HepG2 (cell line): ENCODE measurements around the gene RBM47. TPM values are rescaled to one million over a fixed set of nuclear protein-coding genes. Genes with fewer than 3 reads are reported as not detected.
A peak's percentile ranks its signal among the peaks of the same experiment; 100 is the strongest.

Source experiments
- ARID3A ChIP-seq: IDR thresholded peaks from 2 replicates; pipeline ENCODE4 v1.6.1; 2012; ENCODE audit warnings: low read depth, low read length, improper control_type of control experiment
- CEBPG ChIP-seq: IDR thresholded peaks from 2 replicates; pipeline ENCODE4 v1.6.1; 2016
- EP300 ChIP-seq, 3 experiments: sonication (generic) in 1 of 3; formaldehyde crosslinking in 1 of 3; IDR thresholded peaks; 2 replicates each; pipeline versions ENCODE4 v1.5.1 to v1.6.1; 2011 to 2020; ENCODE audit warnings: low read depth in 2 of 3, low read length in 2 of 3, borderline replicate concordance in 1 of 3, improper control_type of control experiment in 1 of 3, mild to moderate bottlenecking in 1 of 3, missing genetic modification reagents in 1 of 3, moderate library complexity in 1 of 3
- FOXC1 ChIP-seq: sonication (generic); formaldehyde crosslinking; IDR thresholded peaks from 2 replicates; pipeline ENCODE4 v1.8.0; 2022; ENCODE audit warnings: mild to moderate bottlenecking, missing genetic modification reagents, borderline replicate concordance
- HOXD1 ChIP-seq: sonication (generic); formaldehyde crosslinking; IDR thresholded peaks from 2 replicates; pipeline ENCODE4 v1.5.0; 2020; ENCODE audit warnings: missing genetic modification reagents
- NR2F2 ChIP-seq: IDR thresholded peaks from 2 replicates; pipeline ENCODE4 v1.6.1; 2012; ENCODE audit warnings: low read depth, inconsistent platforms, borderline replicate concordance
- PLSCR1 ChIP-seq: sonication (generic); formaldehyde crosslinking; IDR thresholded peaks from 2 replicates; pipeline ENCODE4 v1.5.0; 2020; ENCODE audit warnings: missing genetic modification reagents, mild to moderate bottlenecking, borderline replicate concordance
- RCOR2 ChIP-seq: IDR thresholded peaks from 2 replicates; pipeline ENCODE4 v1.6.1; 2016; ENCODE audit warnings: missing biosample characterization, missing genetic modification reagents
- SOX6 ChIP-seq, 2 experiments: fragments of 450-650 bp in 1 of 2; sonication (generic) in 1 of 2; formaldehyde crosslinking in 1 of 2; IDR thresholded peaks; 2 replicates each; pipeline versions ENCODE4 v1.4.0 to v1.6.1; 2017 to 2020; ENCODE audit warnings: antibody characterized with exemption in 1 of 2, mild to moderate bottlenecking in 1 of 2, missing genetic modification reagents in 1 of 2
- ZBTB20 ChIP-seq: sonication (generic); formaldehyde crosslinking; IDR thresholded peaks from 2 replicates; pipeline ENCODE4 v1.8.1; 2023; ENCODE audit warnings: missing genetic modification reagents, low read depth, mild to moderate bottlenecking, borderline replicate concordance
- ZNF317 ChIP-seq: sonication (generic); formaldehyde crosslinking; IDR thresholded peaks from 2 replicates; pipeline ENCODE4 v1.5.0; 2020; ENCODE audit warnings: mild to moderate bottlenecking, missing genetic modification reagents
- ZNF510 ChIP-seq: sonication (generic); formaldehyde crosslinking; IDR thresholded peaks from 2 replicates; pipeline ENCODE4 v1.4.0; 2020; ENCODE audit warnings: low read depth, mild to moderate bottlenecking, missing genetic modification reagents
- ZNF569 ChIP-seq: sonication (generic); formaldehyde crosslinking; IDR thresholded peaks from 2 replicates; pipeline ENCODE4 v1.5.0; 2020; ENCODE audit warnings: mild to moderate bottlenecking, missing genetic modification reagents, moderate library complexity, borderline replicate concordance
- ZNF782 ChIP-seq: sonication (generic); formaldehyde crosslinking; IDR thresholded peaks from 2 replicates; pipeline ENCODE4 v1.4.0; 2020; ENCODE audit warnings: missing genetic modification reagents, mild to moderate bottlenecking, borderline replicate concordance
- polyA plus RNA-seq, 8 experiments: library from polyadenylated mRNA; depleted of rRNA in 3 of 8; stranded (reverse) in 7 of 8; unstranded in 1 of 8; fragments of >200 nt; fragmentation: Illumina TruSeq in 4 of 8; extraction: Trizol in 4 of 8; gene quantifications; 2 replicates each; pipeline versions ENCODE4 v1.2.1 to v1.2.3, GENCODE V29; 2011 to 2016; ENCODE audit warnings: low read depth in 4 of 8, missing spikeins in 1 of 8, mixed read lengths in 1 of 8; ENCODE audit not compliant: insufficient read depth in 1 of 8
- total RNA-seq, 5 experiments: library from RNA; depleted of rRNA; stranded (reverse); fragments of >200 nt; fragmentation: Illumina TruSeq; extraction: Trizol; gene quantifications; 2 replicates each; pipeline ENCODE4 v1.2.3, GENCODE V29; 2016; ENCODE audit warnings: low read depth in 1 of 5
- TF ChIP-seq, protein P1 (sequence below): IDR thresholded peaks from 2 replicates; pipeline ENCODE4 v1.6.1; 2016; ENCODE audit warnings: missing biosample characterization, missing genetic modification reagents, low read depth
- TF ChIP-seq, protein P2 (sequence below): sonication (generic); formaldehyde crosslinking; IDR thresholded peaks from 2 replicates; pipeline ENCODE4 v1.4.0; 2020; ENCODE audit warnings: missing genetic modification reagents
- TF ChIP-seq, protein P3 (sequence below): sonication (generic); formaldehyde crosslinking; IDR thresholded peaks from 2 replicates; pipeline ENCODE4 v1.4.0; 2020; ENCODE audit warnings: missing genetic modification reagents

RBM47 gene
- total and polyA plus RNA-seq, 2 of the 13 experiments (the other 11 are each of a cell fraction or from before 2014, with no cell fraction given) = 1.2 to 2.5 TPM

DNA sequence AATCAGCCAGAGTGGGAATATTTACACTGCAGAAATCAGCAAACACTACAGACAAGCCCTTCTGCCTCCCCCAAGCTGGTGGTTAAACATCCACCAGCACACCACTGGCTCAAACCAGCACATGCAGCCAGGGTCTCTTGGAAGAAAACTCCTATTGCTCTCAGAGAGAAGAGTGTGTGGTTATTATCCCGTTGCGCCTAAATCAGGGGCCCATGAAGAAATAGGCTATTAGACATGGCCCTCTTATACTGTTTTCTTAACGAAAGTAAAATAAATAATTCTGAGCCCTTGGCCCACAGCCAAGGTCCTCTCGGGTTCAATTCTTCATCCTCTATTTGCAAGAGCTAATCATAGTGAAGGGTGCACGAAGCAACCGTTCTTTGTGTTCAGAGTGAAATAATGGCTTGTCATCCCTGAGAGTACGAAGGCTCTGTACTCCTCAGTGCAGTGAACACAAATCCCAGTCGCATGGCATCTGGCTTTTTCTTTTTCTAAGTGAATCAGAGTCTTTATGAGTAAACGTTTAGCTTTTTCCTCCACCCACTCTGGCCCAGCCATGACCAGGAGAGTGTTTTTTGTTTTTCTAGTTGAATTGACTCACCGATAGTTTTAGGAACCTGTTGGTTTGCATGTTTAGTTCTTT is 33.4 kb upstream of the RBM47 start (continued):
- TF ChIP-seq, protein P1, sequence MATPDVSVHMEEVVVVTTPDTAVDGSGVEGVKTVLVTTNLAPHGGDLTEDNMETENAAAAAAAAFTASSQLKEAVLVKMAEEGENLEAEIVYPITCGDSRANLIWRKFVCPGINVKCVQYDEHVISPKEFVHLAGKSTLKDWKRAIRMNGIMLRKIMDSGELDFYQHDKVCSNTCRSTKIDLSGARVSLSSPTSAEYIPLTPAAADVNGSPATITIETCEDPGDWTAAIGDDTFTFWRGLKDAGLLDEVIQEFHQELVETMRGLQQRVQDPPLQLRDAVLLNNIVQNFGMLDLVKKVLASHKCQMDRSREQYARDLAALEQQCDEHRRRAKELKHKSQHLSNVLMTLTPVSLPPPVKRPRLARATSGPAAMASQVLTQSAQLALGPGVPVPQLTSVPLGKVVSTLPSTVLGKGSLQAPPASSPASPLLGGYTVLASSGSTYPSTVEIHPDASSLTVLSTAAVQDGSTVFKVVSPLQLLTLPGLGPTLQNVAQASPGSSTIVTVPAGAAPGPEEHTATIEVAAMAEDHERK (CRISPR knock-in tag) = no peak
- TF ChIP-seq ZBTB20 (CRISPR knock-in tag) (0 out of 2 replicates have a peak, but pooled peaks have one; percentile 26), PLSCR1 (CRISPR knock-in tag) (no peak), NR2F2 (no peak), SOX6 (IDR thresholded peaks at IDR 0.05) (no peak), SOX6 (CRISPR knock-in tag; IDR thresholded peaks at IDR 0.05) (peak; percentile 49; the same call in 1 of the 2 replicates), ZNF510 (CRISPR knock-in tag) (no peak), HOXD1 (CRISPR knock-in tag) (no peak), ZNF317 (peak; percentile 52; the same call in 1 of the 2 replicates), ZNF569 (no peak), ARID3A (no peak), ZNF782 (no peak), FOXC1 (CRISPR knock-in tag) (no peak), RCOR2 (CRISPR knock-in tag) (0 out of 2 replicates have a peak, but pooled peaks have one; percentile 28), CEBPG (CRISPR knock-in tag) (0 out of 2 replicates have a peak, but pooled peaks have one; percentile 4), EP300 (IDR thresholded peaks at IDR 0.05; ENCODE audit: low read depth in 2 of 2, low read length in 2 of 2) (0 out of 4 replicates have a peak, but pooled peaks of 1 of the 2 experiments have one; percentile 5), EP300 (CRISPR knock-in tag; IDR thresholded peaks at IDR 0.05; ENCODE audit: borderline replicate concordance) (no peak)
- TF ChIP-seq, protein P2, sequence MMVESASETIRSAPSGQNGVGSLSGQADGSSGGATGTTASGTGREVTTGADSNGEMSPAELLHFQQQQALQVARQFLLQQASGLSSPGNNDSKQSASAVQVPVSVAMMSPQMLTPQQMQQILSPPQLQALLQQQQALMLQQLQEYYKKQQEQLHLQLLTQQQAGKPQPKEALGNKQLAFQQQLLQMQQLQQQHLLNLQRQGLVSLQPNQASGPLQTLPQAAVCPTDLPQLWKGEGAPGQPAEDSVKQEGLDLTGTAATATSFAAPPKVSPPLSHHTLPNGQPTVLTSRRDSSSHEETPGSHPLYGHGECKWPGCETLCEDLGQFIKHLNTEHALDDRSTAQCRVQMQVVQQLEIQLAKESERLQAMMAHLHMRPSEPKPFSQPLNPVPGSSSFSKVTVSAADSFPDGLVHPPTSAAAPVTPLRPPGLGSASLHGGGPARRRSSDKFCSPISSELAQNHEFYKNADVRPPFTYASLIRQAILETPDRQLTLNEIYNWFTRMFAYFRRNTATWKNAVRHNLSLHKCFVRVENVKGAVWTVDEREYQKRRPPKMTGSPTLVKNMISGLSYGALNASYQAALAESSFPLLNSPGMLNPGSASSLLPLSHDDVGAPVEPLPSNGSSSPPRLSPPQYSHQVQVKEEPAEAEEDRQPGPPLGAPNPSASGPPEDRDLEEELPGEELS = no peak
- TF ChIP-seq, protein P3, sequence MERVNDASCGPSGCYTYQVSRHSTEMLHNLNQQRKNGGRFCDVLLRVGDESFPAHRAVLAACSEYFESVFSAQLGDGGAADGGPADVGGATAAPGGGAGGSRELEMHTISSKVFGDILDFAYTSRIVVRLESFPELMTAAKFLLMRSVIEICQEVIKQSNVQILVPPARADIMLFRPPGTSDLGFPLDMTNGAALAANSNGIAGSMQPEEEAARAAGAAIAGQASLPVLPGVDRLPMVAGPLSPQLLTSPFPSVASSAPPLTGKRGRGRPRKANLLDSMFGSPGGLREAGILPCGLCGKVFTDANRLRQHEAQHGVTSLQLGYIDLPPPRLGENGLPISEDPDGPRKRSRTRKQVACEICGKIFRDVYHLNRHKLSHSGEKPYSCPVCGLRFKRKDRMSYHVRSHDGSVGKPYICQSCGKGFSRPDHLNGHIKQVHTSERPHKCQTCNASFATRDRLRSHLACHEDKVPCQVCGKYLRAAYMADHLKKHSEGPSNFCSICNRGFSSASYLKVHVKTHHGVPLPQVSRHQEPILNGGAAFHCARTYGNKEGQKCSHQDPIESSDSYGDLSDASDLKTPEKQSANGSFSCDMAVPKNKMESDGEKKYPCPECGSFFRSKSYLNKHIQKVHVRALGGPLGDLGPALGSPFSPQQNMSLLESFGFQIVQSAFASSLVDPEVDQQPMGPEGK (CRISPR knock-in tag) = peak; percentile 64
